Activated CD8-positive, alpha-beta T cell treated with anti-CD3 and anti-CD28 coated beads for 36 hours (primary cell): ENCODE data around the gene SUGCT. TPM values are rescaled to one million over a fixed set of nuclear protein-coding genes. Genes with fewer than 3 reads are reported as not detected.

Experiments used
- ATAC-seq: fragments of 200-7000 bp; cut with Tn5 transposase; one replicate; pipeline ENCODE4 v1.10.0; 2021; ENCODE audit warnings: mild to moderate bottlenecking, moderate library complexity
- CTCF ChIA-PET: fragments of 350-600 bp; sonication (Branson Sonifier 250); formaldehyde crosslinking; loops from one replicate; lab custom pipeline; 2021; ENCODE audit warnings: antibody characterized with exemption; lab: Charles Lee
- POLR2A ChIA-PET: fragments of 350-600 bp; sonication (Branson Sonifier 250); formaldehyde crosslinking; loops from one replicate; lab custom pipeline; 2021; ENCODE audit warnings: antibody characterized with exemption; lab: Charles Lee
- DNase-seq: peaks from one replicate; pipeline ENCODE4 v3.0.0-alpha.2; 2020
- H3K27ac Mint-ChIP-seq: one replicate; pipeline ENCODE4 v1.8.0; 2021; ENCODE audit warnings: mild to moderate bottlenecking, mixed read lengths
- H3K27me3 Mint-ChIP-seq: one replicate; pipeline ENCODE4 v1.8.0; 2021; ENCODE audit warnings: mixed read lengths
- H3K36me3 Mint-ChIP-seq: one replicate; pipeline ENCODE4 v1.8.0; 2021; ENCODE audit warnings: low read depth, mixed read lengths
- H3K4me1 Mint-ChIP-seq: one replicate; pipeline ENCODE4 v1.8.0; 2021; ENCODE audit warnings: low read depth, mixed read lengths
- H3K4me3 Mint-ChIP-seq: one replicate; pipeline ENCODE4 v1.8.0; 2021; ENCODE audit warnings: mild to moderate bottlenecking, moderate library complexity, mixed read lengths
- H3K9me3 Mint-ChIP-seq: one replicate; pipeline ENCODE4 v1.8.0; 2021; ENCODE audit warnings: mixed read lengths
- CTCF ChIP-seq: fragments of 200-600 bp; IDR thresholded peaks from one replicate; pipeline ENCODE4 v1.8.0; 2022; ENCODE audit warnings: antibody characterized with exemption, mild to moderate bottlenecking
- intact Hi-C: fragments of 100-400 bp; cut with micrococcal nuclease; formaldehyde crosslinking; loops from one replicate; pipeline ENCODE4 v1.10.0; 2022
- total RNA-seq, 2 experiments: library from RNA; stranded (reverse); gene quantifications; one replicate each; pipeline ENCODE4 v1.2.3, GENCODE V29; 2021

SUGCT gene
- total RNA-seq, 2 experiments from 2014 or later: 1.6 to 2.0 TPM

GRCh38 chr7:40784176-40784575 lies 649.4 kb downstream of the SUGCT start:
- DNase-seq (no peak), ATAC-seq (no peak)
- Mint-ChIP-seq H3K9me3 (no peaks in the 10 kb centered on the region), H3K27ac (no peak overlapping the region), H3K4me3 (no peak overlapping the region), H3K36me3 (no peaks in the 10 kb centered on the region), H3K27me3 (no peaks in the 10 kb centered on the region), H3K4me1 (no peaks in the 10 kb centered on the region)
- POLR2A ChIA-PET: no interaction called here
- intact Hi-C loops: no loop called here
- CTCF ChIA-PET: no interaction called here
- TF ChIP-seq CTCF: no peak

GRCh38 chr7:40786909-40787308 lies 652.1 kb downstream of the SUGCT start:
- no peak overlapping the region for H3K27ac Mint-ChIP-seq
- H3K4me3 Mint-ChIP-seq: no peak overlapping the region
- H3K4me1 Mint-ChIP-seq: no peaks in the 10 kb centered on the region
- intact Hi-C loops: no loop called here
- peaks cover 2% of the 10 kb centered on the region for H3K9me3 Mint-ChIP-seq
- ChIA-PET POLR2A (no interaction called here), CTCF (no interaction called here)
- no peak for ATAC-seq
- H3K36me3 Mint-ChIP-seq: no peaks in the 10 kb centered on the region
- DNase-seq: no peak
- H3K27me3 Mint-ChIP-seq: no peaks in the 10 kb centered on the region
- TF ChIP-seq CTCF: no peak

- TF ChIP-seq CTCF: no peak
- Mint-ChIP-seq H3K4me3 (no peak overlapping the region), H3K27me3 (no peaks in the 10 kb centered on the region), H3K4me1 (no peaks in the 10 kb centered on the region), H3K27ac (no peak overlapping the region), H3K36me3 (no peaks in the 10 kb centered on the region), H3K9me3 (peaks cover 2% of the 10 kb centered on the region)
- intact Hi-C loops: no loop called here
- ChIA-PET POLR2A (no interaction called here), CTCF (no interaction called here)
- DNase-seq (no peak), ATAC-seq (no peak)
These were observed 658.3 kb downstream of the SUGCT start for GRCh38 chr7:40793132-40793531.

GRCh38 chr7:40795607-40796006 lies 660.8 kb downstream of the SUGCT start:
- no peaks in the 10 kb centered on the region for H3K36me3 Mint-ChIP-seq
- ChIA-PET POLR2A (no interaction called here), CTCF (no interaction called here)
- H3K27ac Mint-ChIP-seq: no peak overlapping the region
- no peaks in the 10 kb centered on the region for H3K9me3 Mint-ChIP-seq
- TF ChIP-seq CTCF: no peak
- intact Hi-C loops: no loop called here
- no peak for DNase-seq
- no peak overlapping the region for H3K4me3 Mint-ChIP-seq
- ATAC-seq: no peak
- no peaks in the 10 kb centered on the region for H3K27me3 Mint-ChIP-seq
- no peaks in the 10 kb centered on the region for H3K4me1 Mint-ChIP-seq

- CTCF ChIA-PET: no interaction called here
- H3K9me3 Mint-ChIP-seq: no peaks in the 10 kb centered on the region
- H3K36me3 Mint-ChIP-seq: no peaks in the 10 kb centered on the region
These were observed 661.9 kb downstream of the SUGCT start for GRCh38 chr7:40796723-40797122.

More at GRCh38 chr7:40796723-40797122, 661.9 kb downstream of the SUGCT start:
- Mint-ChIP-seq H3K27me3 (no peaks in the 10 kb centered on the region), H3K4me1 (no peaks in the 10 kb centered on the region), H3K27ac (no peak overlapping the region), H3K4me3 (no peak overlapping the region)
- no peak for TF ChIP-seq CTCF
- POLR2A ChIA-PET: no interaction called here
- DNase-seq (no peak), ATAC-seq (no peak)
- intact Hi-C loops: no loop called here
